Stomach (tissue), 9 donors: ENCODE results near the gene GDF2. TPM values are rescaled to one million over a fixed set of nuclear protein-coding genes. Genes with fewer than 3 reads are reported as not detected.

Experiments used
- DNase-seq, 2 donors: peaks; one replicate each; pipeline versions ENCODE4 v3.0.0 to v3.0.0-alpha.2; 2013 to 2019
- H3K27ac ChIP-seq, 5 donors: fragments of 200-600 bp in 4 of 5; sonication (generic) in 4 of 5; one replicate each; pipeline ENCODE4 v1.5.1; 2013 to 2019; ENCODE audit warnings: mild to moderate bottlenecking in 1 of 5, moderate library complexity in 1 of 5
- H3K27me3 ChIP-seq, 3 donors: fragments of 200-600 bp; sonication (generic); one replicate each; pipeline ENCODE4 v1.5.1; 2017 to 2019; ENCODE audit warnings: mixed run types in 1 of 3
- H3K36me3 ChIP-seq, 4 donors: fragments of 200-600 bp; sonication (generic); 1 replicate in 3 of 4; 2 replicates in 1 of 4; pipeline ENCODE4 v1.5.1; 2016 to 2019
- H3K4me1 ChIP-seq, 4 donors: fragments of 200-600 bp; sonication (generic); one replicate each; pipeline ENCODE4 v1.5.1; 2016 to 2019
- H3K4me3 ChIP-seq, 4 donors: fragments of 200-600 bp; sonication (generic) in 3 of 4; one replicate each; pipeline ENCODE4 v1.5.1; 2016 to 2019; ENCODE audit warnings: mild to moderate bottlenecking in 1 of 4
- H3K9me3 ChIP-seq, 4 donors: fragments of 200-600 bp; sonication (generic); one replicate each; pipeline ENCODE4 v1.5.1; 2016 to 2019
- CTCF ChIP-seq, 7 experiments: fragments of 450-650 bp in 4 of 7; fragments of 200-600 bp in 3 of 7; sonication (generic) in 3 of 7; IDR thresholded peaks; one replicate each; pipeline ENCODE4 v1.5.1; 2016 to 2019; ENCODE audit warnings: antibody characterized with exemption in 7 of 7, control low read depth in 2 of 7, mild to moderate bottlenecking in 1 of 7
- EP300 ChIP-seq: sonication (generic); formaldehyde crosslinking; IDR thresholded peaks from one replicate; pipeline ENCODE4 v1.6.1; 2017; ENCODE audit warnings: antibody characterized with exemption
- POLR2A ChIP-seq, 4 donors: fragments of 450-650 bp; IDR thresholded peaks; one replicate each; pipeline ENCODE4 v1.6.1; 2016; ENCODE audit warnings: antibody characterized with exemption in 4 of 4, control low read depth in 2 of 4, mild to moderate bottlenecking in 1 of 4, moderate library complexity in 1 of 4
- POLR2AphosphoS5 ChIP-seq, 3 donors: sonication (generic); formaldehyde crosslinking; IDR thresholded peaks; one replicate each; pipeline ENCODE4 v1.6.1; 2016; ENCODE audit warnings: antibody characterized with exemption in 3 of 3
- WGBS, 5 donors: extraction: QIAGEN DNeasy Blood & Tissue Kit in 3 of 5; methylation state at CpG; one replicate each; pipeline versions ENCODE4 v1.1.5 to v1.1.7; 2013 to 2018; 5-methylcytosine and 5-hydroxymethylcytosine counted together
- intact Hi-C: fragments of 100-400 bp; cut with DNase I; formaldehyde crosslinking; loops from one replicate; pipeline ENCODE4 v1.15.1; 2023; ENCODE audit warnings: low total_unique reads
- polyA plus RNA-seq, 3 donors: library from polyadenylated mRNA; stranded (reverse); fragments of 200-250 nt; gene quantifications; one replicate each; pipeline ENCODE4 v1.2.3, GENCODE V29; 2013
- total RNA-seq, 5 donors: library from RNA; depleted of rRNA; stranded (reverse); fragments of >200 nt; gene quantifications; one replicate each; pipeline versions ENCODE4 v1.1.0 to v1.2.3, GENCODE V29; 2014 to 2016
- donor health status: healthy with polysubstance abuse.
- donor health status: Bipolar disorder and iron deficiency.
- donor health status: healthy.

The GDF2 gene
- total and polyA plus RNA-seq, 8 donors = not detected

DNA sequence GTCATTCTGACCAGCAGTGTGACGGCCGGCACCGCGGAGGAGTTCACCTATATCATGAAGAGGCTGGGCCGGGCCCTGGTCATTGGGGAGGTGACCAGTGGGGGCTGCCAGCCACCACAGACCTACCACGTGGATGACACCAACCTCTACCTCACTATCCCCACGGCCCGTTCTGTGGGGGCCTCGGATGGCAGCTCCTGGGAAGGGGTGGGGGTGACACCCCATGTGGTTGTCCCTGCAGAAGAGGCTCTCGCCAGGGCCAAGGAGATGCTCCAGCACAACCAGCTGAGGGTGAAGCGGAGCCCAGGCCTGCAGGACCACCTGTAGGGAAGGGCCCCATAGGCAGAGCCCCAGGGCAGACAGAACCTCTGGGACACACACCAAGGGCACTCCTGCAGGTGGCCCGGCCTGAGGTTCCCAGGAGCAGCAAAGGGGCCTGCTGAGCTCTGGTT, 34.9 kb downstream of the GDF2 start:
- H3K27me3 ChIP-seq = no peaks in the 10 kb centered on the region
- intact Hi-C loops = no loop called here
- no peak overlapping the region for H3K4me3 ChIP-seq
- 92 to 96% (median 95%) methylated on average over 3 to 12 of the region's 12 CpGs for WGBS, 5 donors
- no peak overlapping the region for H3K27ac ChIP-seq
- no peaks in the 10 kb centered on the region for H3K4me1 ChIP-seq
- H3K9me3 ChIP-seq = no peaks in the 10 kb centered on the region
- TF ChIP-seq CTCF (IDR thresholded peaks at IDR 0.05) (no peak), POLR2A (IDR thresholded peaks at IDR 0.05) (no peak), EP300 (no peak), POLR2AphosphoS5 (IDR thresholded peaks at IDR 0.05) (no peak)
- no peaks in the 10 kb centered on the region for H3K36me3 ChIP-seq
- DNase-seq = no peak

GRCh38 chr10:47357911-47358310, 35.7 kb downstream of the GDF2 start:
- Histone ChIP-seq H3K4me1 (no peaks in the 10 kb centered on the region), H3K9me3 (no peaks in the 10 kb centered on the region), H3K27me3 (no peaks in the 10 kb centered on the region), H3K36me3 (no peaks in the 10 kb centered on the region), H3K4me3 (no peak overlapping the region), H3K27ac (no peak overlapping the region)
- intact Hi-C loops = no loop called here
- no peak for DNase-seq
- 89 to 97% (median 93%) methylated on average over 3 of the region's 3 CpGs for WGBS, 5 donors
- TF ChIP-seq CTCF (IDR thresholded peaks at IDR 0.05) (no peak), EP300 (no peak), POLR2AphosphoS5 (IDR thresholded peaks at IDR 0.05) (no peak), POLR2A (IDR thresholded peaks at IDR 0.05) (no peak)

DNA sequence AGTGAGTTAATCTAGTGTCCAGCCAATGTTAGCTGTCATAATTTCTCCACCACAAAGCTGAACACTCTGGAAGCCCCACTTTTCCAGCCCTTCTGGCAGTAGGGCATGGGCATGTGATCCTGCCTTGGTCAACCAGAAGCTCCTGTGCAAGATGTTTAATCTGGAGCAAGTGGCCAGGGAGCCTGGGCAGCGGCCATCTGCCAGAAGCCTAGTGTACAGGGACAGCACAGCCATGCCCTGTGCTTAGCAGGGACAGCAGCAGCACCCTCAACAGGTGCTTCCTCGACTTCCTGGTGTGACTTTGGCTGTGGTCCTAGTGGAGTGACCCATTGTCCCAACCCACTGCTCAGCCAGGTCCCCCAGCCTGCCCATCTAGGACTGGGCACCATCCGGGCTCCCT, 36.2 kb downstream of the GDF2 start:
- no peaks in the 10 kb centered on the region for H3K36me3 ChIP-seq
- intact Hi-C loops = no loop called here
- no peak overlapping the region for H3K4me3 ChIP-seq
- TF ChIP-seq EP300 = no peak
- no peak for TF ChIP-seq CTCF (IDR thresholded peaks at IDR 0.05)
- no peak for TF ChIP-seq POLR2A (IDR thresholded peaks at IDR 0.05)
- TF ChIP-seq POLR2AphosphoS5 (IDR thresholded peaks at IDR 0.05) = no peak
- WGBS, 5 donors = 76 to 100% (median 82%) methylated on average over 2 to 3 of the region's 3 CpGs
- H3K4me1 ChIP-seq = no peaks in the 10 kb centered on the region
- no peak overlapping the region for H3K27ac ChIP-seq
- H3K27me3 ChIP-seq = no peaks in the 10 kb centered on the region
- H3K9me3 ChIP-seq = no peaks in the 10 kb centered on the region
- DNase-seq = no peak

DNA sequence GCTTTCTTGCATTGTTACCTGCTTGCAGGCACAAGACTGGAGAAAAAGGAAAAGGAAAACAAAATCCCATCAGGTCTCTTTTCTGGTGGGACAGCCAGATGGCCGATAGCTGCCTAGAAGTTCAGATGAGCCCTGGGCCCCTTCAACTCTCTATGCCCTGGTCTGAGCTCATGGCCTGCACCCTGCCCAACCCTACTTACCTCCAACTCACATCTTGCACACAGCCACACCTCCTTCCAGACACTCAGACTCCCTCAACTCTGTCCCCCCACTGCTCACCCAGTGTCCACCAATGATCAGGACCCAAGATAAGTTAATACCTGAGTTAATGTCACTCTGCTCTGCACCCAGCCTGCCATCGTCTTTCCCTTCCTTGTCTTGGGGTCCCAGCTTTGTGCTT, 36.8 kb downstream of the GDF2 start:
- H3K27ac ChIP-seq = no peak overlapping the region
- 83 to 98% (median 94%) methylated on average over 2 of the region's 2 CpGs for WGBS, 5 donors
- intact Hi-C loops = no loop called here
- H3K9me3 ChIP-seq = no peaks in the 10 kb centered on the region
- TF ChIP-seq EP300 = no peak
- no peak for TF ChIP-seq POLR2A (IDR thresholded peaks at IDR 0.05)
- TF ChIP-seq CTCF (IDR thresholded peaks at IDR 0.05) = no peak
- TF ChIP-seq POLR2AphosphoS5 (IDR thresholded peaks at IDR 0.05) = no peak
- no peaks in the 10 kb centered on the region for H3K4me1 ChIP-seq
- no peak overlapping the region for H3K4me3 ChIP-seq
- no peaks in the 10 kb centered on the region for H3K36me3 ChIP-seq
- H3K27me3 ChIP-seq = no peaks in the 10 kb centered on the region
- no peak for DNase-seq
